Measurements from ENCODE around the gene LRP3.
"Not testable (repeated sequence)": the region's sequence is repeated elsewhere in the genome, so short reads cannot be mapped to it uniquely, and the experiment has no call there.

LRP3 gene

DNA sequence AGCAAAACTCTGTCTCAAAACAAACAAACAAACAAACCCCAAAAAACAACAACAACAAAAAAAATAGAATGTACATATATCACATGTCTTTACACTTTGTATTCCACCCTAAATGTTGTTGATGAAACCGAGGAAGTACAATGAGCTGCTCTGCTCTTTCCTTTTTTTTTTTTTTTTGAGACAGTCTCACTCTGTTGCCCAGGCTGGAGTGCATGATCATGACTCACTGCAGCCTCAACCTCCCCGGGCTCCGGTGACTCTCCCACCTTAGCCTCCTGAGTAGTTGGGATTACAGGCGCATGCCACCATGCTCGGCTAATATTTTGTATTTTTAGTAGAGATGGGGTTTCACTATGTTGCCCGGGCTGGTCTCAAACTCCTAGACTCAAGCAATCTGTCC, 30.6 kb upstream of the LRP3 start:
- DNase-seq (ENCODE audit: low read depth, low spot score): no peak
- TF ChIP-seq, protein P1, sequence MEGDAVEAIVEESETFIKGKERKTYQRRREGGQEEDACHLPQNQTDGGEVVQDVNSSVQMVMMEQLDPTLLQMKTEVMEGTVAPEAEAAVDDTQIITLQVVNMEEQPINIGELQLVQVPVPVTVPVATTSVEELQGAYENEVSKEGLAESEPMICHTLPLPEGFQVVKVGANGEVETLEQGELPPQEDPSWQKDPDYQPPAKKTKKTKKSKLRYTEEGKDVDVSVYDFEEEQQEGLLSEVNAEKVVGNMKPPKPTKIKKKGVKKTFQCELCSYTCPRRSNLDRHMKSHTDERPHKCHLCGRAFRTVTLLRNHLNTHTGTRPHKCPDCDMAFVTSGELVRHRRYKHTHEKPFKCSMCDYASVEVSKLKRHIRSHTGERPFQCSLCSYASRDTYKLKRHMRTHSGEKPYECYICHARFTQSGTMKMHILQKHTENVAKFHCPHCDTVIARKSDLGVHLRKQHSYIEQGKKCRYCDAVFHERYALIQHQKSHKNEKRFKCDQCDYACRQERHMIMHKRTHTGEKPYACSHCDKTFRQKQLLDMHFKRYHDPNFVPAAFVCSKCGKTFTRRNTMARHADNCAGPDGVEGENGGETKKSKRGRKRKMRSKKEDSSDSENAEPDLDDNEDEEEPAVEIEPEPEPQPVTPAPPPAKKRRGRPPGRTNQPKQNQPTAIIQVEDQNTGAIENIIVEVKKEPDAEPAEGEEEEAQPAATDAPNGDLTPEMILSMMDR (IDR thresholded peaks at IDR 0.05; ENCODE audit: insufficient read depth, low read length, missing control alignments): no peak
- ChIA-PET POLR2A (no interaction called here), CTCF (interaction anchor here (0.7 to 1.7 kb wide), 6 partner anchors 10 to 61 kb away, joined by 3 to 6 read pairs (median 4); no protein-coding TSS in a partner anchor)
- no peak overlapping the region for H3K4me3 ChIP-seq (ENCODE audit: low read depth, low read length)

DNA sequence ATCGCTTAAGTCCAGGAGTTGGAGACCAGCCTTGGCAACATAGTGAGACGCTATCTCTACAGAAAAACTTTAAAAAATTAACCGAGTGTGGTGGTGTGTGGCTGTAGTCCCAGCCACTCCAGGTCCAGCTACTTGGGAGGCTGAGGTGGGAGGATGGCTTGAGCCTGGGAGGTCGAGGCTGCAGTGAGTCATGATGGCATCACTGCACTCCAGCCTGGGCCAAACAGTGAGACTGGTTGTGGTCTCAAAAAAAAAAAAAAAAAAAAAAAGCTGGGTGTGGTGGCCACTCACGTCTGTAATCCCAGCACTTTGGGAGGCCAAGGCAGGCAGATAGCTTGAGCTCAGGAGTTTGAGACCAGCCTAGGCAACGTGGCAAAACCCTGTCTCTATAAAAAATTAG, 28.1 kb upstream of the LRP3 start:
- H3K4me3 ChIP-seq (ENCODE audit: low read depth, low read length); DNase-seq (ENCODE audit: low read depth, low spot score): not testable (repeated sequence)
- POLR2A ChIA-PET: interaction anchor here (0.6 kb wide), 1 partner anchor 10 kb away, joined by 4 read pairs; no protein-coding TSS in a partner anchor
- CTCF ChIA-PET: interaction anchor here (1.1 kb wide), 1 partner anchor 42 kb away, joined by 3 read pairs; no protein-coding TSS in a partner anchor

DNA sequence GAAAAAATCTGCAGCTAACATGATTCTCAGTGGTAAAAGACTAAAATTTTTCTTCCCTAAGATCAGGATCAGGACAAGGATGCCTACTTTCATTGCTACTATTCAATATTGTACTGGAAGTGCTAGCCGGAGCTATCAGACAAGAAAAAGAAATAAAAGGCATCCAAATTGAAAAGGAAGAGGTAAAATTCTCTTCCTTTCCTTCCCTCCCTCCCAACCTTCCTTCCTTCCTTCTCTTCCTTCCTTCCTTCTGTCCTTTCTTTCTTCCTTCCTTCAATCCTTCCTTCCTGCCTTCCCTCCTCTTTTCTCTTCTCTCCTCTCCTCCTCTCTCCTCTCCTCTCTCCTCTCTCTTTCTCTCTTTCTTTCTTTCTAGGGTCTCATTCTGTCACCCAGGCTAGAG, 26.7 kb upstream of the LRP3 start:
- TF ChIP-seq, protein P1 (IDR thresholded peaks at IDR 0.05; ENCODE audit: insufficient read depth, low read length, missing control alignments): no peak
- ChIA-PET POLR2A (no interaction called here), CTCF (interaction anchor here (1.2 to 1.4 kb wide), 2 partner anchors 16 to 23 kb away, joined by 3 to 6 read pairs; no protein-coding TSS in a partner anchor)
- no peak overlapping the region for H3K4me3 ChIP-seq (ENCODE audit: low read depth, low read length)
- no peak for DNase-seq (ENCODE audit: low read depth, low spot score)

DNA sequence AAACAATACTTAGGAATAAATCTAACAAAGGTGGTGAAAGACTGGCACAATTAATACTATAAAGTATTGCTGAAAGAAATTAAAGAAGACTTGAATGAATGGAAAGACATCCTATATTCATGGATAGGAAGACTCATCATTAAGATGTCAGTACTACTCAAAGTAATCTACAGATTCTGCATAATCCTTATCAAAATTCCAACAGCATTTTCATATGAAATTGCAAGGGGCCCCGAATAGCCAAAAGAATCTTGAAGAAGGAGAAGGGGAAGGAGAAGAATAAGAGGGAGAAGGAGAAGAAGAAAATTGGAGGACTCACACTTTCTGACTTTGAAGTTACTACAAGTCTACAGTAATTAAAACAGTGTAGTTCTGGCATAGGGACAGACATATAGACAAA, 25.6 kb upstream of the LRP3 start:
- no peak for DNase-seq (ENCODE audit: low read depth, low spot score)
- no peak overlapping the region for H3K4me3 ChIP-seq (ENCODE audit: low read depth, low read length)
- TF ChIP-seq, protein P1 (IDR thresholded peaks at IDR 0.05; ENCODE audit: insufficient read depth, low read length, missing control alignments): no peak
- ChIA-PET CTCF (interaction anchor here (0.9 to 7.1 kb wide), 4 partner anchors 9 to 192 kb away, joined by 3 to 26 read pairs (median 4); no protein-coding TSS in a partner anchor), POLR2A (no interaction called here)

DNA sequence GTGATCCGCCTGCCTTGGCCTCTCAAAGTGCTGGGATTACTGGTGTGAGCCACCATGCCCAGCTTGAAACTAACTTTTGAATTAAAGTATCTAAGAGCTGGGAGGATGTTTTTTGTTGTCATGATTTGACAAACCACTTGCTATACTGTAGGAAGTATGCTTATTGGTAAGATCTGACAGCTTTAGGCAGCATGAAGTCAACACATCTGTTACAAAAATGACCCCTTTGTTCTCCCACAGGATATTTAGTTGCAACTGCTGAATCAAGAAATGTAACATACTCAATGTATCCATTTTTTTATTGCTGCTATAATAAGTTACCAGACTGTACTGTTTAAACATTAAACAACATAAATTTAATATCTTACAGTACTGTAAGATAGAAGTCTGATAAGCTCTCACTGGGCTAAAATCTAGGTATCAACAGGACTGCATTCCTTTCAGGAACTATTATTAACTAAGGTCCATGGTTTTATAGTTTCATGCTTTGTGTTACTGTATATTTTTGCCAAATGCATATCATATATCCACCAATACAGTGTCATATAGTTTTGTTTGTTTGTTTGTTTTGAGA, 22.8 kb upstream of the LRP3 start:
- ChIA-PET POLR2A (interaction anchor here (0.7 kb wide), 1 partner anchor 44 kb away, joined by 3 read pairs; no protein-coding TSS in a partner anchor), CTCF (interaction anchor here (1.3 to 7.1 kb wide), 4 partner anchors 9 to 30 kb away, joined by 3 to 26 read pairs (median 4); no protein-coding TSS in a partner anchor)
- DNase-seq (ENCODE audit: low read depth, low spot score): no peak
- no peak overlapping the region for H3K4me3 ChIP-seq (ENCODE audit: low read depth, low read length)
- TF ChIP-seq, protein P1 (IDR thresholded peaks at IDR 0.05; ENCODE audit: insufficient read depth, low read length, missing control alignments): no peak

DNA sequence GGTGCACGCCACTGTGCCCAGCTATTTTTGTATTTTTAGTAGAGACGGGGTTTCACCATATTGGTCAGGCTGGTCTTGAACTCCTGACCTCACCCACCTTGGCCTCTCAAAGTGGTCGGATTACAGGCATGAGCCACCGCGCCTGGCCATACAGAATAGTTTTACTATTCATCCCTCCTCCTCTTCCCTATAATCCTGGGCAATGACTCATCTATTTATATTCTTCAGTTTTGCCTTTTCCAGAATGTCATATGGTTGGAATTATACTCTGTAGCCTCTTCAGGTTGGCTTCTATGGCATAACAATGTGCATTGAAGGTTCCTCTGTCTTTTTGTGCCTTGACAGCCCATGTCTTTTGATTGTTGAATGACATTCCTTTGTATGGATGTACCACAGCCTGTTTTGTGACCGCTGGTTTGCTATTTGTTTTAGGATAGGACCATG, 22.2 kb upstream of the LRP3 start:
- CTCF ChIA-PET: interaction anchor here (1.2 to 7.1 kb wide), 5 partner anchors 10 to 59 kb away, joined by 3 to 26 read pairs (median 4); no protein-coding TSS in a partner anchor
- POLR2A ChIA-PET: interaction anchor here (0.7 kb wide), 1 partner anchor 45 kb away, joined by 3 read pairs; no protein-coding TSS in a partner anchor
- TF ChIP-seq, protein P1 (IDR thresholded peaks at IDR 0.05; ENCODE audit: insufficient read depth, low read length, missing control alignments): no peak
- H3K4me3 ChIP-seq (ENCODE audit: low read depth, low read length): no peak overlapping the region
- no peak for DNase-seq (ENCODE audit: low read depth, low spot score)

All from AG04449 (cell line).